Hepatocyte (in vitro differentiated cells): Measurements from ENCODE around the gene ADORA1. TPM values are rescaled to one million over a fixed set of nuclear protein-coding genes. Genes with fewer than 3 reads are reported as not detected.

Experiments used
- DNase-seq: peaks from one replicate; pipeline ENCODE4 v3.0.0-alpha.2; 2016; ENCODE audit warnings: low spot score
- H2AFZ ChIP-seq: fragments of 200-600 bp; sonication (generic); 2 replicates; pipeline ENCODE4 v1.6.0; 2016; ENCODE audit warnings: antibody characterized with exemption, mild to moderate bottlenecking
- H3K27ac ChIP-seq: fragments of 200-600 bp; sonication (generic); 2 replicates; pipeline ENCODE4 v1.5.1; 2016; ENCODE audit warnings: mild to moderate bottlenecking
- H3K27me3 ChIP-seq: fragments of 200-600 bp; sonication (generic); 2 replicates; pipeline ENCODE4 v1.6.1; 2016
- H3K36me3 ChIP-seq: fragments of 200-600 bp; sonication (generic); replicated peaks from 2 replicates; pipeline ENCODE4 v1.5.1; 2016; ENCODE audit warnings: low read depth; ENCODE audit not compliant: insufficient read depth
- H3K4me1 ChIP-seq: fragments of 200-600 bp; sonication (generic); 2 replicates; pipeline ENCODE4 v1.5.1; 2016; ENCODE audit warnings: mild to moderate bottlenecking, moderate library complexity; ENCODE audit not compliant: insufficient read depth
- H3K4me2 ChIP-seq: fragments of 200-600 bp; sonication (generic); 2 replicates; pipeline ENCODE4 v1.6.0; 2016
- H3K4me3 ChIP-seq: fragments of 200-600 bp; sonication (generic); 2 replicates; pipeline ENCODE4 v1.5.1; 2016; ENCODE audit warnings: mild to moderate bottlenecking
- H3K79me2 ChIP-seq: fragments of 200-600 bp; sonication (generic); 2 replicates; pipeline ENCODE4 v1.6.0; 2017; ENCODE audit warnings: mild to moderate bottlenecking
- H3K9me2 ChIP-seq: fragments of 200-600 bp; sonication (generic); replicated peaks from 2 replicates; pipeline ENCODE4 v1.6.0; 2017; ENCODE audit warnings: mild to moderate bottlenecking; ENCODE audit not compliant: insufficient read depth
- H3K9me3 ChIP-seq: fragments of 200-600 bp; sonication (generic); 2 replicates; pipeline ENCODE4 v1.5.1; 2016; ENCODE audit warnings: low read depth, mild to moderate bottlenecking
- H4K20me1 ChIP-seq: fragments of 200-600 bp; sonication (generic); 2 replicates; pipeline ENCODE4 v1.6.0; 2016; ENCODE audit warnings: mild to moderate bottlenecking; ENCODE audit not compliant: insufficient read depth, poor library complexity, severe bottlenecking
- EZH2 ChIP-seq: fragments of 200-600 bp; sonication (generic); IDR thresholded peaks from 2 replicates; pipeline ENCODE4 v1.6.1; 2016; ENCODE audit warnings: antibody characterized with exemption, mild to moderate bottlenecking, borderline replicate concordance
- EZH2phosphoT487 ChIP-seq: fragments of 200-600 bp; sonication (generic); IDR thresholded peaks from one replicate; pipeline ENCODE4 v1.6.1; 2018; ENCODE audit warnings: antibody characterized with exemption, mild to moderate bottlenecking, low read depth, moderate library complexity; ENCODE audit not compliant: unreplicated experiment, severe bottlenecking
- WGBS: methylation state at CpG from one replicate; pipeline ENCODE4 v1.1.6; 2016; ENCODE audit warnings: low lambda C conversion rate; ENCODE audit errors: missing lambda C conversion rate; 5-methylcytosine and 5-hydroxymethylcytosine counted together
- polyA plus RNA-seq: library from polyadenylated mRNA; unstranded; fragments of >200 nt; fragmentation: Nextera tagmentation; extraction: Ambion mirVana; gene quantifications from 2 replicates; pipeline ENCODE4 v1.2.1, GENCODE V29; 2016
- total RNA-seq: library from RNA; depleted of rRNA; stranded (reverse); fragments of >200 nt; gene quantifications from 2 replicates; pipeline ENCODE4 v1.2.3, GENCODE V29; 2014
- TF ChIP-seq, protein P1 (sequence below): fragments of 200-600 bp; sonication (generic); IDR thresholded peaks from 2 replicates; pipeline ENCODE4 v1.5.1; 2016; ENCODE audit warnings: antibody characterized with exemption, mild to moderate bottlenecking; ENCODE audit not compliant: poor library complexity

Gene ADORA1
- total and polyA plus RNA-seq, 2 experiments from 2014 or later: 2.0 to 2.3 TPM

- peak; percentile 90 for DNase-seq
- Histone ChIP-seq H3K27me3 (peaks cover under 1% of the 10 kb centered on the region), H3K9me2 (no peaks in the 10 kb centered on the region), H3K4me3 (no peak overlapping the region), H3K27ac (no peak overlapping the region), H3K36me3 (no peaks in the 10 kb centered on the region), H2AFZ (no peak overlapping the region), H3K4me2 (peak overlapping the region; percentile 8), H3K79me2 (no peaks in the 10 kb centered on the region), H3K9me3 (no peaks in the 10 kb centered on the region), H3K4me1 (no peaks in the 10 kb centered on the region), H4K20me1 (no peaks in the 10 kb centered on the region)
- 25% methylated on average over 35 of the region's 35 CpGs for WGBS
- TF ChIP-seq, protein P1, sequence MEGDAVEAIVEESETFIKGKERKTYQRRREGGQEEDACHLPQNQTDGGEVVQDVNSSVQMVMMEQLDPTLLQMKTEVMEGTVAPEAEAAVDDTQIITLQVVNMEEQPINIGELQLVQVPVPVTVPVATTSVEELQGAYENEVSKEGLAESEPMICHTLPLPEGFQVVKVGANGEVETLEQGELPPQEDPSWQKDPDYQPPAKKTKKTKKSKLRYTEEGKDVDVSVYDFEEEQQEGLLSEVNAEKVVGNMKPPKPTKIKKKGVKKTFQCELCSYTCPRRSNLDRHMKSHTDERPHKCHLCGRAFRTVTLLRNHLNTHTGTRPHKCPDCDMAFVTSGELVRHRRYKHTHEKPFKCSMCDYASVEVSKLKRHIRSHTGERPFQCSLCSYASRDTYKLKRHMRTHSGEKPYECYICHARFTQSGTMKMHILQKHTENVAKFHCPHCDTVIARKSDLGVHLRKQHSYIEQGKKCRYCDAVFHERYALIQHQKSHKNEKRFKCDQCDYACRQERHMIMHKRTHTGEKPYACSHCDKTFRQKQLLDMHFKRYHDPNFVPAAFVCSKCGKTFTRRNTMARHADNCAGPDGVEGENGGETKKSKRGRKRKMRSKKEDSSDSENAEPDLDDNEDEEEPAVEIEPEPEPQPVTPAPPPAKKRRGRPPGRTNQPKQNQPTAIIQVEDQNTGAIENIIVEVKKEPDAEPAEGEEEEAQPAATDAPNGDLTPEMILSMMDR: peak; percentile 87
- no peak for TF ChIP-seq EZH2
- TF ChIP-seq EZH2phosphoT487: no peak
Observed at GRCh38 chr1:203117611-203118575, 9.6 kb upstream of the ADORA1 start.

- Histone ChIP-seq H4K20me1 (no peaks in the 10 kb centered on the region), H2AFZ (no peak overlapping the region), H3K27ac (no peak overlapping the region), H3K9me3 (no peaks in the 10 kb centered on the region), H3K4me3 (no peak overlapping the region), H3K4me1 (no peaks in the 10 kb centered on the region), H3K4me2 (no peak overlapping the region), H3K9me2 (no peaks in the 10 kb centered on the region), H3K79me2 (no peaks in the 10 kb centered on the region), H3K36me3 (no peaks in the 10 kb centered on the region), H3K27me3 (peaks cover 13% of the 10 kb centered on the region)
- no peak for DNase-seq
- 94% methylated on average over 7 of the region's 7 CpGs for WGBS
- TF ChIP-seq EZH2 (no peak), EZH2phosphoT487 (no peak)
- TF ChIP-seq, protein P1: no peak
Observed at GRCh38 chr1:203120325-203121153, 7.0 kb upstream of the ADORA1 start.

DNA sequence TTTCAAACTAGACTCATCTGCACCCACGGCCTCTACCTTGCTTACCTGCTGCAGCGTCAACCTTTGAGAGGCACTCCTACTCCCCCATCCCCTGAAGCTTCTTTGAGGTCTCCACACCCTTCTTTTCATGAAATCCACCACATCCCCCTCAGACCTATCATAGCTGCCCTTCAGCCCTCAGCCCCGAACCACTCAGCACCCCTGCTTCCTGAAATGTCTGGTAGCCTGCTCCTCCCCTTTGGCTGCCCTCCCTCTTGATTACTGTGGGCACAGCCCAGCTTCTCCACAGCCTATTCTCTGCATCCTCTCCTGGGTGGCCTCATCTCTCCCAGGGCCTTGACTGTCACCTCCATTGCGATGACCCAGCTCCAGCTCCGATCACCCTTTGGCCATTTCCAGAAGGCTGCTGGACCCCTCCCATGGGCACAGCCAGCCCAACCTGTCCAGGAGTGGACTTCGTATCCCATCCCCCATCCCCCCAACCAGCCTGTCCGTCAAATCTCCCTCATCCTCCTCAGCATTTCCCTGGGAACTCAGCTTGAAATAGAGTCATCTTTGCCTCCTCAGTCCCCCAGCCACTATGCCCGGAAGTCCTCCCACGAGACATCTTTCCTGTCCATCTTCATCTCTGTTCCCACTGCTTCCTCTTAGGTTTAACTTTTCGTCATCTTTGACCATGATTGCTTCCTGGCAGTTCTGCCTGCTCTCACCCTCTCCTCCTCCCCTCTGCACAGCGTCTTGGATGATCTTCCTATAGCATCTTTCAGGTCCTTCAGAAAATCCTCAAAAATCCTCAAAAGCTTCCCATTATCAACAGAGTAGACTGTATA, 6.1 kb upstream of the ADORA1 start:
- H3K79me2 ChIP-seq: no peaks in the 10 kb centered on the region
- no peak overlapping the region for H3K27ac ChIP-seq
- TF ChIP-seq EZH2 (no peak), EZH2phosphoT487 (no peak)
- TF ChIP-seq, protein P1: no peak
- DNase-seq: no peak
- no peaks in the 10 kb centered on the region for H3K4me1 ChIP-seq
- no peaks in the 10 kb centered on the region for H4K20me1 ChIP-seq
- H3K9me2 ChIP-seq: no peaks in the 10 kb centered on the region
- H3K9me3 ChIP-seq: no peaks in the 10 kb centered on the region
- no peaks in the 10 kb centered on the region for H3K36me3 ChIP-seq
- H2AFZ ChIP-seq: no peak overlapping the region
- no peak overlapping the region for H3K4me3 ChIP-seq
- H3K27me3 ChIP-seq: peaks cover 14% of the 10 kb centered on the region
- no peak overlapping the region for H3K4me2 ChIP-seq
- WGBS: 81% methylated on average over 11 of the region's 11 CpGs
